ENCODE measurements around the gene CAMTA1.

Gene CAMTA1

DNA sequence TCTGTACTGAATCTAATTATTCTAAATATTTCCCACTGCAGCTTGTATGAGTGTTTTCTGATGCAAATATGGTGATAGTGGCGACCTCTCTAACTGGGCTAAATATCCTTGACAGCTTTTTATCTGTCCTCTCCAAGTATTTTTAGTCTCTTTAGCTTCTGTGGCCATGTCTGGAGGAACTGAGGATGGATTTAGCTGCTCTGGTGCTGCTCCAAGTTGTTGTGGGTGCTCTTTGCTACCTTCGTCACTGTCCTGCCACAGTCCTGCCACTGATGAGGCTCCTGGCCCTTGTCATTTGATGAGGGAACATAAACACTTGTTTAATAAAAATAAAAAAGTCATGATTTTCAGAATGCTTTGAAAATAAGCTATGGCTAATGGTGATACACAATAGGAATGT lies 15.9 kb downstream of the CAMTA1 start:
- TF ChIP-seq, protein P1, sequence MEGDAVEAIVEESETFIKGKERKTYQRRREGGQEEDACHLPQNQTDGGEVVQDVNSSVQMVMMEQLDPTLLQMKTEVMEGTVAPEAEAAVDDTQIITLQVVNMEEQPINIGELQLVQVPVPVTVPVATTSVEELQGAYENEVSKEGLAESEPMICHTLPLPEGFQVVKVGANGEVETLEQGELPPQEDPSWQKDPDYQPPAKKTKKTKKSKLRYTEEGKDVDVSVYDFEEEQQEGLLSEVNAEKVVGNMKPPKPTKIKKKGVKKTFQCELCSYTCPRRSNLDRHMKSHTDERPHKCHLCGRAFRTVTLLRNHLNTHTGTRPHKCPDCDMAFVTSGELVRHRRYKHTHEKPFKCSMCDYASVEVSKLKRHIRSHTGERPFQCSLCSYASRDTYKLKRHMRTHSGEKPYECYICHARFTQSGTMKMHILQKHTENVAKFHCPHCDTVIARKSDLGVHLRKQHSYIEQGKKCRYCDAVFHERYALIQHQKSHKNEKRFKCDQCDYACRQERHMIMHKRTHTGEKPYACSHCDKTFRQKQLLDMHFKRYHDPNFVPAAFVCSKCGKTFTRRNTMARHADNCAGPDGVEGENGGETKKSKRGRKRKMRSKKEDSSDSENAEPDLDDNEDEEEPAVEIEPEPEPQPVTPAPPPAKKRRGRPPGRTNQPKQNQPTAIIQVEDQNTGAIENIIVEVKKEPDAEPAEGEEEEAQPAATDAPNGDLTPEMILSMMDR (conservative IDR thresholded peaks at IDR 0.05; ENCODE audit: low read depth, low read length) = no peak
- no peak overlapping the region for H3K4me3 ChIP-seq (ENCODE audit: low read length)
- no peak for DNase-seq (ENCODE audit: low read depth)

GRCh38 chr1:6801966-6802365 lies 16.7 kb downstream of the CAMTA1 start:
- H3K4me3 ChIP-seq (ENCODE audit: low read length) = no peak overlapping the region
- TF ChIP-seq, protein P1 (conservative IDR thresholded peaks at IDR 0.05; ENCODE audit: low read depth, low read length) = no peak
- no peak for DNase-seq (ENCODE audit: low read depth)

DNA sequence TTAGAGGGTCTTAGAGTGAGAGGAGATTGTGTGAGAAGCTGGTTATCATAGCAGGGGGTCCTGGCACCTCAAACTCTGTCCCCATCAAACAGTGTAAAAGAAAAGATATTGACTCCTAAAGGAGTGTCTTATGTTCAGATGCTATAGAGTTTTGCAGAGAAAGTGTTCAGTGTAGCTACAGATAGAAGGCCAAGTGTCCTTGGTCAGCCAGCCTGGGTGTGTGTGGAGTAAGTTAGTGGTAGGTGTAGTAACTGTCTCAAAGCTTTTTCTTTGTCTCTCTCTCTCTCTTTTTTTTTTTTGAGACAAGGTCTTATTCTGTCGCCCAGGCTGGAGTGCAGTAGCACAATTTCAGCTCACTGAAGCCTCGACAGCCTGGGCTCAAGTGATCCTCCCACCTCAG lies 17.2 kb downstream of the CAMTA1 start:
- no peak overlapping the region for H3K4me3 ChIP-seq (ENCODE audit: low read length)
- TF ChIP-seq, protein P1 (conservative IDR thresholded peaks at IDR 0.05; ENCODE audit: low read depth, low read length) = no peak
- DNase-seq (ENCODE audit: low read depth) = no peak

DNA sequence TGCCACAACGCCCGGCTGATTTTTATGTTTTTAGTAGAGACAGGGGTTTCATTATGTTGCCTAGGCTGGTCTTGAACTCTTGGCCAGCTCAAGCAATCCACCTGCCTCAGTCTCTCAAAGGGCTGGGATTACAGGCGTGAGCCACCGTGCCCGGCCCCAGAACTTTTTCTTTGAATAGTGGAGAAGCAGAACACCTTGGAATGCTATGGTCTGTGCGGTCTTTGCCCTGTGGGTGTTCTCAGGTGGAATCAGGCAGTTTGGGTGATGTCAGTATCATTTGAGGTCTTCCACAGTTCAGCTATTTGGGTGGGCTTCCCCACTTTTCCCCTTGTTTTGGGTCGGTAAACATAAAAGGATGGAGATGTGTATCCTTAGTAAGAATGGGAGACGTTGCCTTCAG lies 17.6 kb downstream of the CAMTA1 start:
- TF ChIP-seq, protein P1 (conservative IDR thresholded peaks at IDR 0.05; ENCODE audit: low read depth, low read length) = no peak
- DNase-seq (ENCODE audit: low read depth) = no peak

DNA sequence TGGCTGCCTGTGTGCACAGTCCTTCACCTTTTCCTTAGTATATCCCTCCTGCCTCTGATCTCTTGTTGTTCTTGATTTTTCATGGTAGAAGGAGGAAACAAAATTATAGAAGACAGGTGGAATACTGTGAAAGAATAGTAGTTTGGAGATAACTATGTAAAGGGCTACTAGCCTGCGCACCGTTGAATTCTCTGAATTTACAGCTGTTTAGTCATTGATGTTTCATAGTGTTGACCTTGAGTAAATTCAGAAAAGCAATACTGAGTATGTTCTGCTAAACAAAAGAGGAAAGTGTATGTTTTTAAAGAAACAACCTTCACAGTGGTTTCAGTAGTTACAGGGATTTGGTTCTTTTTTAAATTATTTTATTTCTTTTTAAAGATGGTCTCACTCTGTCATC lies 18.1 kb downstream of the CAMTA1 start:
- no peak overlapping the region for H3K4me3 ChIP-seq (ENCODE audit: low read length)

More for the DNA sequence above, 17.6 kb downstream of the CAMTA1 start:
- H3K4me3 ChIP-seq (ENCODE audit: low read length) = no peak overlapping the region

GRCh38 chr1:6805004-6805416 lies 19.8 kb downstream of the CAMTA1 start:
- no peak overlapping the region for H3K4me3 ChIP-seq (ENCODE audit: low read length)
- TF ChIP-seq, protein P1 (conservative IDR thresholded peaks at IDR 0.05; ENCODE audit: low read depth, low read length) = no peak
- no peak for DNase-seq (ENCODE audit: low read depth)

More for the DNA sequence above, 18.1 kb downstream of the CAMTA1 start:
- no peak for DNase-seq (ENCODE audit: low read depth)
- TF ChIP-seq, protein P1 (conservative IDR thresholded peaks at IDR 0.05; ENCODE audit: low read depth, low read length) = no peak

- DNase-seq (ENCODE audit: low read depth) = no peak
- no peak overlapping the region for H3K4me3 ChIP-seq (ENCODE audit: low read length)
- TF ChIP-seq, protein P1 (conservative IDR thresholded peaks at IDR 0.05; ENCODE audit: low read depth, low read length) = no peak
Observed at GRCh38 chr1:6807782-6808181, 22.5 kb downstream of the CAMTA1 start.

Data from retinal pigment epithelial cell (primary cell).